Measurements from ENCODE around the gene ANKRD11. TPM values are rescaled to one million over a fixed set of nuclear protein-coding genes. Genes with fewer than 3 reads are reported as not detected.
"Not testable (repeated sequence)": the region's sequence is repeated elsewhere in the genome, so short reads cannot be mapped to it uniquely, and the experiment has no call there.

ANKRD11 gene
- total RNA-seq, 1 donor from 2014 or later = 64.2 TPM

GRCh38 chr16:89280546-89281188, 209.7 kb downstream of the ANKRD11 start:
- DNase-seq = no peak

- no peak for DNase-seq
Observed at GRCh38 chr16:89279666-89280481, 210.5 kb downstream of the ANKRD11 start.

GRCh38 chr16:89278441-89279240, 211.7 kb downstream of the ANKRD11 start:
- no peak for DNase-seq

- DNase-seq = no peak
Observed at GRCh38 chr16:89277641-89278341, 212.6 kb downstream of the ANKRD11 start.

- DNase-seq = no peak
Observed at GRCh38 chr16:89277049-89277448, 213.3 kb downstream of the ANKRD11 start.

GRCh38 chr16:89275837-89276720, 214.3 kb downstream of the ANKRD11 start:
- DNase-seq = no peak

- DNase-seq = no peak
Observed at GRCh38 chr16:89275284-89275584, 215.1 kb downstream of the ANKRD11 start.

- DNase-seq = no peak
Observed at GRCh38 chr16:89274561-89275283, 215.6 kb downstream of the ANKRD11 start.

GRCh38 chr16:89273741-89274472, 216.5 kb downstream of the ANKRD11 start:
- no peak for DNase-seq

- DNase-seq = no peak
Observed at GRCh38 chr16:89272631-89273030, 217.7 kb downstream of the ANKRD11 start.

- DNase-seq = no peak
Observed at GRCh38 chr16:89270666-89271345, 219.6 kb downstream of the ANKRD11 start.

GRCh38 chr16:89269805-89270665, 220.3 kb downstream of the ANKRD11 start:
- no peak for DNase-seq

- no peak for DNase-seq
Observed at GRCh38 chr16:89268987-89269735, 221.2 kb downstream of the ANKRD11 start.

GRCh38 chr16:89268585-89268984, 221.8 kb downstream of the ANKRD11 start:
- DNase-seq = no peak

- DNase-seq = not testable (repeated sequence)
Observed at GRCh38 chr16:89267746-89268145, 222.6 kb downstream of the ANKRD11 start.

- no peak for DNase-seq
Observed at GRCh38 chr16:89266521-89267134, 223.7 kb downstream of the ANKRD11 start.

GRCh38 chr16:89265647-89266046, 224.7 kb downstream of the ANKRD11 start:
- DNase-seq = no peak
